HFFc6 (cell line): Measurements from ENCODE around the gene RRP9. TPM values are rescaled to one million over a fixed set of nuclear protein-coding genes. Genes with fewer than 3 reads are reported as not detected.
A peak's percentile ranks its signal among the peaks of the same experiment; 100 is the strongest.

Source experiments
- DNase-seq: peaks from one replicate; pipeline ENCODE4 v3.0.0-alpha.2; 2018
- H3K27ac Mint-ChIP-seq: 2 replicates; pipeline ENCODE4 v1.8.0; 2020; ENCODE audit warnings: mild to moderate bottlenecking, mixed read lengths
- H3K27me3 Mint-ChIP-seq: 2 replicates; pipeline ENCODE4 v1.8.0; 2021; ENCODE audit warnings: mild to moderate bottlenecking, moderate library complexity, mixed read lengths; ENCODE audit not compliant: insufficient read depth
- H3K36me3 Mint-ChIP-seq: 2 replicates; pipeline ENCODE4 v1.8.0; 2021; ENCODE audit warnings: low read depth, mixed read lengths
- H3K4me1 Mint-ChIP-seq: 2 replicates; pipeline ENCODE4 v1.8.0; 2020; ENCODE audit warnings: low read depth, mixed read lengths
- H3K4me3 Mint-ChIP-seq: 2 replicates; pipeline ENCODE4 v1.8.0; 2020; ENCODE audit warnings: mild to moderate bottlenecking, moderate library complexity, mixed read lengths
- H3K9me3 Mint-ChIP-seq: 2 replicates; pipeline ENCODE4 v1.8.0; 2020; ENCODE audit warnings: mild to moderate bottlenecking, mixed read lengths
- CTCF ChIP-seq: fragments of 200-600 bp; sonication (generic); IDR thresholded peaks from 2 replicates; pipeline ENCODE4 v1.5.0; 2021; ENCODE audit warnings: antibody characterized with exemption, mild to moderate bottlenecking
- total RNA-seq, 6 experiments: library from RNA; stranded (reverse); fragmentation: NEBNext Ultra II Directional; extraction: Animal tissue kit (Norgen Biotek cat#: 25700); gene quantifications; 2 replicates in 1 of 6; 3 replicates in 5 of 6; pipeline ENCODE4 v1.2.3, GENCODE V29; 2021

RRP9 gene
- total RNA-seq, 6 experiments from 2014 or later, result 30.0 to 36.6 (median 32.5) TPM

GRCh38 chr3:51985063-51985462, 43.4 kb upstream of the RRP9 start:
- Mint-ChIP-seq H3K4me1 (peaks cover 41% of the 10 kb centered on the region), H3K27ac (peak overlapping the region; percentile 93), H3K36me3 (no peaks in the 10 kb centered on the region), H3K9me3 (no peaks in the 10 kb centered on the region), H3K4me3 (0 out of 2 replicates have a peak overlapping the region, but pooled peaks have one; percentile 90), H3K27me3 (peaks cover 2% of the 10 kb centered on the region)
- DNase-seq, result no peak
- TF ChIP-seq CTCF, result no peak

DNA sequence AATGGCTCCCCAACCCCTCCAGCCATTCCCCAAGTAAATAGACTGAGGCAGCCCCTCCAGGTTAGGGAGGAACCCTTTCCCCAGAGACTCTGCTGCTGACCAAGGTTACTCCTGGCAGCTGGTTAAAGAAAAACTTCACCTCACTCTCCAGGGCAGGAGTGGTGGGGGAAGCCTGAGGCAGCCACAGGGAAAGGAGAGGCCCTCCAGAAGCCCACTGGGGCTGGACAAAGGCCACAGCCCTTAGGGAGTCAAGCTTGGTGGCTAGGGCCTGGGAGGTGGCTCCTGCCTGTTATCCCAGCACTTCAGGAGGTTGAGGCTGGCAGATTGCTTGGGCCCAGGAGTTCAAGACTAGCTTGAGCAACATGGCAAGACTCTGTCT, 42.6 kb upstream of the RRP9 start:
- Mint-ChIP-seq H3K4me1 (peaks cover 39% of the 10 kb centered on the region), H3K4me3 (peak overlapping the region; percentile 90), H3K36me3 (no peaks in the 10 kb centered on the region), H3K27me3 (peaks cover 2% of the 10 kb centered on the region), H3K27ac (peak overlapping the region; percentile 93), H3K9me3 (no peaks in the 10 kb centered on the region)
- DNase-seq, result no peak
- no peak for TF ChIP-seq CTCF

DNA sequence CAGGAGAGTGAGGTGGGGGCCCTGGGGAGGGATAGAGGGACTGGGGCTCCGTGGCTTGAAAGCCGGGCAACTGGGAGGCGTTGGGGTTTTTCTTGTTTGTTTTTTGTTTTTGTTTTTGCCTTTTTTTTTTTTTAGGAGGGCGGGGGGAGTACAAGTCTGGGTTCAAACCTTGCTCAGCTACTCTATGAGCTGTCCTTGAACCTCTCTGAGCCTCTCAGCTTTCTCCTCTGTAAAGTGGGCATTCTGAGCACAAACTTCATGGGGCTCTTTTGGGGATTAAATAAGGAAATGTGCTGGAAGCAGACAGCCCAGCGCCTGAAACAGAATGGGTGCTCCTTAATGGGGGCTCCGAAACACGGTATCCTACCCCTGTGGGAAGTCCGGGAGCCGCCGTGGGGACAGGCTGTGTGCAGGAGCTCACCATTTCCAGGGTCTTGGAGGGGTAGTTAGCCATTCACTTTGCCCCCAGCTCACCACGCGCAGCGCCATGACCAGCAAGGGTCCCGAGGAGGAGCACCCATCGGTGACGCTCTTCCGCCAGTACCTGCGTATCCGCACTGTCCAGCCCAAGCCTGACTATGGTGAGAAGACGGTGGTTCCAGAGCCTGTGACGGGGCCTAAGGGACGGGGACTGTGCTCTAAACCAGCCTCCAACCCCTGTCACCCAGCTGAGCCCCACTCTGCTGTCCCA, 42.0 kb upstream of the RRP9 start:
- H3K36me3 Mint-ChIP-seq, result no peaks in the 10 kb centered on the region
- no peak for DNase-seq
- H3K4me3 Mint-ChIP-seq, result peak overlapping the region; percentile 90
- peaks cover 34% of the 10 kb centered on the region for H3K4me1 Mint-ChIP-seq
- H3K27ac Mint-ChIP-seq, result peak overlapping the region; percentile 93
- no peaks in the 10 kb centered on the region for H3K9me3 Mint-ChIP-seq
- no peak for TF ChIP-seq CTCF
- H3K27me3 Mint-ChIP-seq, result peaks cover 2% of the 10 kb centered on the region

GRCh38 chr3:51982838-51983577, 41.3 kb upstream of the RRP9 start, which contains the start of gene ACY1:
Gene ACY1 (plus strand): TSS chr3:51983535. CDS start chr3:51984065, 530 bp downstream.
- Mint-ChIP-seq H3K4me1 (peaks cover 33% of the 10 kb centered on the region), H3K27ac (peak within 1 kb of the TSS; percentile 93), H3K27me3 (peaks cover 2% of the 10 kb centered on the region), H3K36me3 (no peaks in the 10 kb centered on the region), H3K9me3 (no peaks in the 10 kb centered on the region), H3K4me3 (peak within 1 kb of the TSS; percentile 90)
- TF ChIP-seq CTCF, result peak; percentile 40; the same call in 1 of the 2 replicates
- peak; percentile 86 for DNase-seq

DNA sequence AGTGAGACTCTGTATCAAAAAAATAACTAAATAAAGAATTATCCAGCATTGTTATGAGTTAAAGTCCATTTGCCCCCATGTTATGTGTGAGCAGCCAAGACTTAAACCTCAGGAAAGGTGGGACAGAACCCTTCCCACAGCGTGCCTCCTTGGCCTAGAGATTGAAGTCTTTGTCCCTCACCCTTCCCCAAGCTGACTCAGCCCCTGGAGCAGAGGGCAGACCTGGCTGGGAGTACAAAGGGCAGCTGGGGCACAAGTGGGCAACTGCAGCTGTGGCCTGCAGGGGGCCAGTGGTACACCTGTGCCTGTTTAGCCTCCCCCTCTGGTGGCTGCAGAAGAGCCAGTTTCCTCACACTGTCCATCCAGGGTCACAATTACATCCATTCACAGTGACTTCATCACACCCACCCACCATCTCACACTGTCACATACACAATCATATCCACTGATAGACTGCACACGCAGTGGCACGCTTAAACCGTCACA, 40.7 kb upstream of the RRP9 start:
- no peak for DNase-seq
- peaks cover 2% of the 10 kb centered on the region for H3K27me3 Mint-ChIP-seq
- H3K4me1 Mint-ChIP-seq, result peaks cover 33% of the 10 kb centered on the region
- H3K27ac Mint-ChIP-seq, result peak overlapping the region; percentile 93
- TF ChIP-seq CTCF, result peak; percentile 78
- H3K36me3 Mint-ChIP-seq, result no peaks in the 10 kb centered on the region
- H3K9me3 Mint-ChIP-seq, result no peaks in the 10 kb centered on the region
- peak overlapping the region; percentile 90 for H3K4me3 Mint-ChIP-seq
